OCI-LY7 (cell line): ENCODE results near the gene TAB2. TPM values are rescaled to one million over a fixed set of nuclear protein-coding genes. Genes with fewer than 3 reads are reported as not detected.

Experiments
- BruUV-seq: library from RNA; stranded (reverse); fragments of 400-500 nt; replicated peaks from 2 replicates; lab custom pipeline; 2021; lab: Mats Ljungman, UMichigan
- CTCF ChIA-PET: fragments of 300-600 bp; sonication (Branson Sonifier 250); formaldehyde crosslinking; loops from one replicate; lab custom pipeline; 2022; ENCODE audit warnings: antibody characterized with exemption; ENCODE audit not compliant: unreplicated experiment; lab: Charles Lee
- POLR2A ChIA-PET: fragments of 300-600 bp; sonication (Branson Sonifier 250); formaldehyde crosslinking; loops from one replicate; lab custom pipeline; 2022; ENCODE audit warnings: antibody characterized with exemption; lab: Charles Lee
- DNase-seq: peaks from one replicate; pipeline ENCODE4 v3.0.0-alpha.2; 2015; ENCODE audit warnings: low spot score
- H2AFZ ChIP-seq: fragments of 200-600 bp; sonication (generic), shearing (Covaris generic); 2 replicates; pipeline ENCODE4 v1.6.1; 2014; ENCODE audit warnings: mild to moderate bottlenecking, antibody characterized with exemption, low read length, moderate library complexity
- H3K27ac ChIP-seq: fragments of 200-600 bp; sonication (generic); 2 replicates; pipeline ENCODE4 v1.5.1; 2014; ENCODE audit warnings: mixed run types, low read depth, mild to moderate bottlenecking, moderate library complexity, low read length, inconsistent platforms; ENCODE audit not compliant: poor library complexity, severe bottlenecking
- H3K36me3 ChIP-seq: fragments of 200-600 bp; sonication (generic); 2 replicates; pipeline ENCODE4 v1.6.1; 2014; ENCODE audit warnings: mild to moderate bottlenecking, antibody characterized with exemption, low read length, moderate library complexity, mixed read lengths; ENCODE audit not compliant: insufficient read depth
- H3K4me1 ChIP-seq: fragments of 200-600 bp; sonication (generic); 2 replicates; pipeline ENCODE4 v1.5.1; 2014; ENCODE audit warnings: mild to moderate bottlenecking, low read length; ENCODE audit not compliant: insufficient read depth, poor library complexity, severe bottlenecking
- H3K4me2 ChIP-seq: fragments of 200-600 bp; sonication (generic); 2 replicates; pipeline ENCODE4 v1.6.1; 2014; ENCODE audit warnings: mild to moderate bottlenecking, low read length
- H3K4me3 ChIP-seq: fragments of 200-600 bp; sonication (generic); 2 replicates; pipeline ENCODE4 v1.5.1; 2014; ENCODE audit warnings: mild to moderate bottlenecking, low read depth, low read length; ENCODE audit not compliant: poor library complexity, severe bottlenecking
- H3K79me2 ChIP-seq: fragments of 200-600 bp; sonication (generic); 2 replicates; pipeline ENCODE4 v1.6.1; 2016; ENCODE audit warnings: low read depth, mild to moderate bottlenecking, low read length, moderate library complexity, mixed read lengths; ENCODE audit not compliant: insufficient read depth
- H3K9me2 ChIP-seq: fragments of 200-600 bp; sonication (generic); 2 replicates; pipeline ENCODE4 v1.6.1; 2016; ENCODE audit warnings: mild to moderate bottlenecking, low read length, mixed read lengths; ENCODE audit not compliant: insufficient read depth
- H3K9me3 ChIP-seq: fragments of 200-600 bp; sonication (generic); 2 replicates; pipeline ENCODE4 v1.6.1; 2014; ENCODE audit warnings: mild to moderate bottlenecking, mixed run types, low read length, mixed read lengths
- H4K20me1 ChIP-seq: fragments of 200-600 bp; sonication (generic); 2 replicates; pipeline ENCODE4 v1.6.1; 2014; ENCODE audit warnings: mild to moderate bottlenecking, antibody characterized with exemption, low read length, moderate library complexity, mixed read lengths; ENCODE audit not compliant: insufficient read depth
- CTCF ChIP-seq: fragments of 200-600 bp; sonication (generic); conservative IDR thresholded peaks from 2 replicates; pipeline ENCODE4 v1.5.1; 2014; ENCODE audit warnings: mild to moderate bottlenecking, antibody characterized with exemption, low read length, moderate library complexity, mixed read lengths
- EZH2phosphoT487 ChIP-seq: fragments of 200-600 bp; sonication (generic); IDR thresholded peaks from 2 replicates; pipeline ENCODE4 v1.6.1; 2018; ENCODE audit warnings: low read depth, borderline replicate concordance, mild to moderate bottlenecking, mixed run types, antibody characterized with exemption, low read length, moderate library complexity, mixed read lengths
- intact Hi-C: fragments of 100-400 bp; cut with micrococcal nuclease; formaldehyde crosslinking; loops from one replicate; pipeline ENCODE4 v1.10.0; 2022; ENCODE audit not compliant: unreplicated experiment
- total RNA-seq, 2 experiments: library from RNA; depleted of rRNA in 1 of 2; stranded (reverse); fragments of >200 nt in 1 of 2; shearing (Covaris generic) in 1 of 2; gene quantifications; 2 replicates each; pipeline ENCODE4 v1.2.3, GENCODE V29; 2014 to 2022

The TAB2 gene
- total RNA-seq, 2 experiments from 2014 or later = 17.3 to 35.8 TPM

GRCh38 chr6:149389509-149390297, 72.2 kb downstream of the TAB2 start:
- Histone ChIP-seq H3K79me2 (no peaks in the 10 kb centered on the region), H3K4me3 (no peak overlapping the region), H3K4me1 (no peaks in the 10 kb centered on the region), H3K4me2 (no peak overlapping the region), H3K27ac (no peak overlapping the region), H3K9me3 (peaks cover 17% of the 10 kb centered on the region; the same call in 1 of the 2 replicates), H2AFZ (no peak overlapping the region), H3K36me3 (peaks cover 70% of the 10 kb centered on the region), H4K20me1 (no peaks in the 10 kb centered on the region), H3K9me2 (no peaks in the 10 kb centered on the region)
- intact Hi-C loops = no loop called here
- no TSS peak for BruUV-seq
- TF ChIP-seq EZH2phosphoT487 (no peak), CTCF (no peak)
- ChIA-PET POLR2A (interaction anchor here (1.1 kb wide), 2 partner anchors 8 to 31 kb away, joined by 3 to 6 read pairs; no protein-coding TSS in a partner anchor), CTCF (no interaction called here)
- DNase-seq = no peak

GRCh38 chr6:149392093-149392492, 74.6 kb downstream of the TAB2 start:
- intact Hi-C loops = no loop called here
- Histone ChIP-seq H4K20me1 (no peaks in the 10 kb centered on the region), H3K4me1 (no peaks in the 10 kb centered on the region), H3K36me3 (peaks cover 65% of the 10 kb centered on the region), H2AFZ (no peak overlapping the region), H3K79me2 (no peaks in the 10 kb centered on the region), H3K27ac (no peak overlapping the region), H3K4me2 (no peak overlapping the region), H3K9me2 (no peaks in the 10 kb centered on the region), H3K9me3 (peaks cover 7% of the 10 kb centered on the region; the same call in 1 of the 2 replicates), H3K4me3 (no peak overlapping the region)
- ChIA-PET POLR2A (interaction anchor here (1.1 to 1.2 kb wide), 2 partner anchors 18 to 146 kb away, joined by 3 to 4 read pairs; no protein-coding TSS in a partner anchor), CTCF (no interaction called here)
- TF ChIP-seq CTCF (no peak), EZH2phosphoT487 (no peak)
- BruUV-seq = no TSS peak
- DNase-seq = no peak

- TF ChIP-seq CTCF (no peak), EZH2phosphoT487 (no peak)
- intact Hi-C loops = no loop called here
- BruUV-seq = no TSS peak
- ChIA-PET POLR2A (interaction anchor here (1.1 to 1.2 kb wide), 2 partner anchors 17 to 146 kb away, joined by 3 to 4 read pairs; no protein-coding TSS in a partner anchor), CTCF (no interaction called here)
- Histone ChIP-seq H3K36me3 (peaks cover 65% of the 10 kb centered on the region), H3K4me1 (no peaks in the 10 kb centered on the region), H3K9me3 (peaks cover 3% of the 10 kb centered on the region; the same call in 1 of the 2 replicates), H3K9me2 (no peaks in the 10 kb centered on the region), H3K4me2 (no peak overlapping the region), H3K4me3 (no peak overlapping the region), H2AFZ (no peak overlapping the region), H3K79me2 (no peaks in the 10 kb centered on the region), H4K20me1 (no peaks in the 10 kb centered on the region), H3K27ac (no peak overlapping the region)
- DNase-seq = no peak
Measured at GRCh38 chr6:149392535-149392934, 75.0 kb downstream of the TAB2 start.
